GM23248 (cell line): ENCODE data around the gene CPA5.

Experiments used
- EZH2 ChIP-seq: fragments of 200-600 bp; sonication (generic); IDR thresholded peaks from 2 replicates; pipeline ENCODE4 v1.6.1; 2018; ENCODE audit warnings: antibody characterized with exemption, mild to moderate bottlenecking; ENCODE audit not compliant: insufficient read depth, poor library complexity, severe bottlenecking
- EZH2phosphoT487 ChIP-seq: fragments of 200-600 bp; sonication (generic); IDR thresholded peaks from 2 replicates; pipeline ENCODE4 v1.6.1; 2018; ENCODE audit warnings: antibody characterized with exemption, moderate library complexity, mild to moderate bottlenecking, low read depth; ENCODE audit not compliant: insufficient read depth

- TF ChIP-seq EZH2phosphoT487 (no peak), EZH2 (no peak)
These were observed 19.8 kb downstream of the CPA5 start for GRCh38 chr7:130364451-130364850.
